Measurements from ENCODE around the gene SLC19A2.

Gene SLC19A2

DNA sequence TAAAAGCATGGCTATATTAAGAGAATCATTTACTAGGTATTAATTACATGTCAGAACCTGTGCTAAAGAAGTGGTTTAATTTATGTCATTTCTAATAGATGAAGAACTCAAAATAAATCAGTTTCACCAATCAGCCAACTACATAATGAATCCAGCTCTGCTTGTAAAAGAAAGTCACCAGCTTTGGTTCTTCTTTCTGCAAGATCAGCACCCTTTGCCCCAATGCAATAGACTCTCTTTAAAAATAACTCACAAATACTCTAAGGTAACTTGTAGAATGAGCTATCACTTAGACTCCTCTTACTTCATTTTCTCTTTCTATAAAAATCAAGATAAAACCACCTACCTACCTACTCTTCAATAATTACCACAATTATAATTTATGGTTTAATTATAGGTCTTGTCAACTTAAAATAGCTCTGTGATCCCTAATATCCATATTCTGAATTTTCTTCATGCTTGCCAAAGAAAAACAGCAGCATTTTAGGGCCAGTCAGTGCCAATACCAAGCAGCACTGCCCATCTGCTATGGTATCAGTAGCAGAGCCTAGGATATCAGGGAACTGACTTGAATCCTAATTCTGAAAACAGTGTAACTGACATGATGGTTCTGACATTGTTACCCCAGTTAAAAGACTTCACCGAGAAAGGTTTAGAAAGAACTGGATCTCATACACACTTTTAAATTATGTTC is 11.3 kb downstream of the SLC19A2 start:
- no peak for DNase-seq

GRCh38 chr1:169473347-169473746 is 12.4 kb downstream of the SLC19A2 start:
- no peak for DNase-seq

GRCh38 chr1:169472738-169473137 is 13.0 kb downstream of the SLC19A2 start:
- no peak for DNase-seq

DNA sequence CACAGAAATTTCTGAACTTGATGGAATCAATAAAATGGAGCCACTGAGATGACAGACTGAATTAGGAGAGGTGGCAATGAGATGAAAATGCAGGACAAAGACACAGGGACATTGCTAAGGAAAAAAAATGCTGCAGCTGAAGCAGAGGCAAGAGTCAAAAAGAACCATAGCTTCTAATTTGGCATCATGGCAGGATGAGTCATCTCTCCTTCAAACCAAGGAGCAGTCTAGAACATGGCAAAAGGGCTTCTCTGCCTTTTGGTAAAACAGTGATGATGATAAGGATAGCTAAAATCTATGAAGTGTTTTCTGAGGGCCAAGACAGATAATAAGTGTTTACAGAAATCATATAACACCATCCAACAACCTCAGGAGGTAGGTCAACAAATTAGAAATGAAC is 16.8 kb downstream of the SLC19A2 start:
- DNase-seq: no peak

DNA sequence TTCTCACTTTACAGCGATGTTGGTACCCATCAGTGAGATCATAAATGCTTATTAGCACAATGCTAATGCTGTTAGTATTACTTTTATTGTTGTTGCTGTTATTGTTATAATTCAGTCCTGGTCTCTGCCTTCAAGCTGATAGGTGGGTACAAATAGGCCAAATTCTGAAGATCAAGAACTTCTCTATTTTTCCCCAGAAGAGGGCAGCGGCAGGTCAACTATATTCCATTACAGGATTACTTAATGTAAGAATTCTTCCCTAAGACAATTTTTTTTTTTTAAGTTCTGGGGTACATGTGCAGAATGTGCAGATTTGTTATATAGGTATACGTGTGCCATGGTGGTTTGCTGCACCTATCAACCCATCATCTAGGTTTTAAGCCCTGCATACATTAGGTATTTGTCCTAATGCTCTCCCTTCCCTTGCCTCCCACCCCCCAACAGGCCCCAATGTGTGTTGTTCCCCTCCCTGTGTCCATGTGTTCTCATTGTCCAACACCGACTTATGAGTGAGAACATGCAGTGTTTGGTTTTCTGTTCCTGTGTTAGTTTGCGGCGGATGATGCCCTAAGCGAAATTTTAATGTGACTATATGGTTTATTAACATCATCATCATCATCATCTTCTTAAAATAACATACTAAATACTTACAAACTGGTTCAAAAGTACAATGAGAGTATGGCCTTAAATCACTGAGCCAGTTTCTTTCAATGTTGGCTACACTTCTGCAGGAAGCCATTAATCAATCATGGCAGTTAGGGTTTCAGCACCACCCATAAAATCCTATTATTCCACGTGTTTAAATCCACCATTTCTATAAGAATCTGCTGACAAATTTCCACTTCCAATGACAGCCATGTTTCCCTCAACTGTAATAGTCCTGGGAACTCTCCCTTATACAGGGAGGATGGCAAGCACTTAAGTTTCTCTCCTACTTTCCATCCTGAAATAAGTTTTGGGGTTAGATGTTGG is 19.2 kb downstream of the SLC19A2 start:
- peak; percentile 36 for DNase-seq

GRCh38 chr1:169465281-169465680 is 20.5 kb downstream of the SLC19A2 start:
- DNase-seq: no peak

GRCh38 chr1:169462385-169462784 is 23.4 kb downstream of the SLC19A2 start:
- no peak for DNase-seq

DNA sequence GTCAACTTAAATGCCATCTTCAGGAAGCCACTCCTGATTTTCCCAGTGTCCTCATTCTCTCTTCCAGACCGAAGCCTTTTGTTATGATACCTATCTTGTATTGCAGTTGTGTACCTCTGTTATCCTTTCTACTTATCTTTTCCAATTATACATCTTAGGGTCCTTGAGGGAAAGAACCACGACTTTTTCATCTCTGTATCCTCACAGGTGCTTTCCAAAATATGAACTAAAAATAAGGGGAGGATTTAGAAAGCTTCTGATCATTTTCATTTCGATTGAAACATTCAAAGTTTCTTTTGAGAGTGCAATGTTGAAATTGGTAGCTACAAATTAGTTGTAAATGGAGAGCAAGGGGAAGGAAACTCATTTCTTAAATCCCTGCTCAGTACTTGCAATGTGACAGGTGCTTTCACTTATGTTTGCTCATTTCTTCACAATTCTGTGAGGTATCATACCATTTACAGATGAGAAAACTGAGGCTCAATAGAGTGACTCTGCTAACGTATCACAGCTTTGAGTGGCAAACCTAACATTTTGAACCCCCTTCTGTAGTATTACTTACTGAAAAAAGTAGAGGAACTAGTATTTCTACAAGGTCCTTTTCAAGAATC is 24.2 kb downstream of the SLC19A2 start:
- DNase-seq: no peak

DNA sequence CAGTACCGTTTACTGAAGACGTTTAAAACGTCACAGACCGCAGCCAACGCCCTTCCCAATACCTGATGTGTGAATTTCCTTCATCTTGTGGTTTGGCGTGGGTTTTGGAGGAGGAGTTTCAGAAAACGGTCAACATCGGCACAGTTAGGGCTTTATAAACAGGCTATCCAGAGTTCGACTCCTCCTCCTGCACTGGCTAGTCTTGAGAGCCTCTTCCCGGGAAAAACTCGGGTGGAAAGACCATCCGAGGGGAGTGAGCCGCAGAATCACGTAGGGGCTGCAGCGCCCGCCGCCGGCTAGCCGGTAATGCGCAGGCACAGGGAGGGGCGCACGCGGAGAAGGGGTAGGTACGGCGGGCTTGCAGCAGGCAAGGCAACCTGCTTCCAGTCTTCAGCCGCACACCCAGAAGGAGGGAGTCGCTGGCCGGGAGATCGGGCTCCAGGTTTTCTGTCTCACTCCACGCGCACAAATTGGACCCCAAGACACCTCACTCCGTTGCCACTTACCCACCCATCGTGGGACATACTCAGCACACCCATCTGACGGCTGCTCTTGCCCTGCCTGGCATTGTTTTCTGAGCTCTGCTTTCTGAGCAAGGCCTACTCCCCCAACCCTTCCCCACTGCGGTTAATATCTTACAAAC is 25.4 kb downstream of the SLC19A2 start:
- DNase-seq: no peak

GRCh38 chr1:169457443-169457842 is 28.3 kb downstream of the SLC19A2 start:
- no peak for DNase-seq

- no peak for DNase-seq
Measured at GRCh38 chr1:169456029-169456428, 29.7 kb downstream of the SLC19A2 start.

DNA sequence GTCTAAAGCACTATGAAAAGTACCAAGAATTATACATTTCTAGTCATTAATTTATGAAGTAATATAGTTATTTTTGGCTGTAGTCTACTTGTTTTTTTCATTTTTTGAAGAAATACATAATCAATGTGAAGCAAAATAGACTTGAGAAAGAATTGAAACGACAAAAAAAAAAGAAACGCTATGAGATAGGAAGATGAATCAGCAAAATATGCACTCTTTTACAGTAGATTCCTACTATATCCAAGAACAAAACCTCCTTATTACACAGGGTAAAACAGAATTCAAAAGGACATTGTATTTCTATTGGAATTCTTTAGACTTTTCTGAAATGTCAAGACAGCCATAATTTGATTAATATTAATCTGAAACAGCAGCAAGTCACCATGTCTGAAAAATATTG is 32.8 kb downstream of the SLC19A2 start:
- DNase-seq: no peak

GRCh38 chr1:169451218-169451824 is 34.4 kb downstream of the SLC19A2 start:
- DNase-seq: no peak

- DNase-seq: no peak
Measured at GRCh38 chr1:169443923-169444322, 41.8 kb downstream of the SLC19A2 start.

DNA sequence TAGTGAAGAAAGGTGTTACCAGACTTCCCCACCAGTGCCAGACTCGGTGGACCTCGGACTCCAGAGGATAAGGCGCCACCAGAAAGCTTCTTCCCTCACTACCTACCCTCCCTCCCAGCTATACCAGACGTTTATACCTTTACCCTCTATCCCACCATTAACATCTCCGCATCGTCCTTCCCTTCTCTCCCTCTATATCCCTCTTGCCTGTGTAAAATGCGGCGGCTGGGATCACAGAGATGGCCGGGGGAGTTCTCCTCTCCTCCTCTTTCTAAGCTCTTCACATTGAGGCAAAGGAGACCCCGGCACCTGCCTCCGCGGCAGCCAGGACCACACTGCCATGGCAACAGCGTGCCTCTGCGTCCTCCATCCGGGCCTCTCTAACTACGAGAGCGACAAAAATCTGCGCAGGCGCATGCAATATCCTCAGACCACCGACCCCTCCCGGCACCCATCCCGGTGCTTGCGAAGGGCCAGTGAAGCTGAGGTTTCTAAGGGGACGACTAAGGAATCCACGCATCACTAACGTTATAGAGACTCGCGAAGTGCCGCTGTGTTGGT is 58.6 kb downstream of the SLC19A2 start, which contains the start of gene CCDC181:
Gene CCDC181 (minus strand): TSS at position 394 of the 561 bp plus-strand sequence. CDS start 2,547 bp downstream, outside the sequence.
- DNase-seq: no peak

GRCh38 chr1:169426174-169426705 is 59.5 kb downstream of the SLC19A2 start:
- no peak for DNase-seq

- no peak for DNase-seq
Measured at GRCh38 chr1:169421309-169421708, 64.4 kb downstream of the SLC19A2 start.

GRCh38 chr1:169414952-169415351 is 70.8 kb downstream of the SLC19A2 start:
- DNase-seq: no peak

Data from NCI-H146 (cell line).